ENCODE measurements around the gene MATN3. TPM values are rescaled to one million over a fixed set of nuclear protein-coding genes. Genes with fewer than 3 reads are reported as not detected.

Gene MATN3
- total RNA-seq, 1 experiment from 2014 or later = 1.0 TPM

- Histone ChIP-seq H3F3A (ENCODE audit: insufficient read depth, low read depth) (peaks cover 19% of the 10 kb centered on the region), H2AFZ (peak within 1 kb of the TSS; percentile 89), H3K9me2 (ENCODE audit: insufficient read depth) (no peaks in the 10 kb centered on the region), H3K27me3 (ENCODE audit: insufficient read depth, low read depth) (no peaks in the 10 kb centered on the region), H3K79me2 (ENCODE audit: low read depth) (peaks cover 45% of the 10 kb centered on the region), H3K4me2 (peak within 1 kb of the TSS; percentile 98), H3K9me3 (ENCODE audit: insufficient read depth, low read depth) (no peaks in the 10 kb centered on the region), H4K20me1 (ENCODE audit: insufficient read depth) (peaks cover 22% of the 10 kb centered on the region), H3K4me3 (peak within 1 kb of the TSS; percentile 85), H3K36me3 (ENCODE audit: low read depth) (no peaks in the 10 kb centered on the region), H3K27ac (peak within 1 kb of the TSS; percentile 94), H3K4me1 (replicated peaks; ENCODE audit: insufficient read depth) (peaks cover 36% of the 10 kb centered on the region)
- no TSS peak for BruUV-seq (replicated peaks)
- CTCF ChIA-PET = interaction anchor here (0.5 to 0.6 kb wide), 2 partner anchors 50 to 96 kb away, joined by 3 read pairs; no protein-coding TSS in a partner anchor
- TF ChIP-seq CTCF (conservative IDR thresholded peaks at IDR 0.05) (no peak), EZH2 (IDR thresholded peaks at IDR 0.05; ENCODE audit: low read depth) (no peak)
- POLR2A ChIA-PET (ENCODE audit: unreplicated experiment) = interaction anchor here (0.5 to 1.0 kb wide), 11 partner anchors 15 to 1008 kb away, joined by 3 to 19 read pairs (median 4); partner anchors contain the start of gene RHOB
- DNase-seq = peak; percentile 96 to 100
- intact Hi-C loops (cut with micrococcal nuclease; ENCODE audit: unreplicated experiment) = loop anchor here (1.0 to 5.0 kb wide), 2 partner anchors 15 to 181 kb away; no protein-coding TSS in a partner anchor
Measured at GRCh38 chr2:20051532-20052228, 39.2 kb upstream of the MATN3 start, which contains the start of gene LAPTM4A. Gene LAPTM4A (minus strand): TSS chr2:20051628. CDS start chr2:20051520, 108 bp downstream.

DNA sequence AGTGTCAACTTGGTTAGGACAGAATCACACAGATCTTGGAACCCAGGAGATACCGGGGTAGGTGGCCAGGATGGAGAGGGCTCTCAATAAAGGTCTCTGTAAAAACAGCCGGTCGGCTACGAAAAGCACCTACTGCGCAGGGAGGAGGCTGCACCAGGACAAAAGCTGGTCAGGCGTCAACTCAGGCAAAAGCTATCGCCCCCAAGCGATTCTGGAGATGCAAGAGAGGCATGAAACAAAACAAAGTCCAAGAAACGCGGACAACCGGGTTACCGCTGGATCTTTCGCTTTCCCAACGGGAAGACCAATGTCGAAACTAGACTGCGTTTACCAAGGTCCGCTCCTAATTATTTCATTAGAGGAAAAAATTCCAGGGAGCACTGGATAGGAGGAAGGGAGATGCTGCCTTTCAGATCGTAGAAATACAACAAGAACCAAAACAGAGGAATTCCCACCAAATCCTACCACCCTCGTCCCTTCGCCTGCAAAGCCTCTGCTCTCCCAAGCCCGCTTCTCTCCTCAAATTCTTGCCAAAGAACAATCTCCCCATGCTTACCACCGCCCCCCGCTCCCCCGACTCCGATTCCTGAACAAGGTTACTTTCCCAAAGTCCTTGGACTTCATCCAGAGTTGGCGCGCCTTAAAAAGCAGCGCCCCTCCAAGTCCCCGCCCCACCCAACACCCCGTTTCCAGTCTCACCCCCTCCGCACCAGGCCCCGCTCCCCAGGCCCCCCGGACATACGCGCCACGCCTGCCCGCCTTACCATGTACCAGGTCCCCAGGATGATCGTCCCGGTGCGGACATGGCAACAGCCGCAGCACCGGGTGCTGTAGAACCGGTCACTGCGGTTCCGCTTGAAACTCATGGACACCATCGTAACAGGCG lies 38.4 kb upstream of the MATN3 start:
- peak; percentile 35 to 60 for DNase-seq
- Histone ChIP-seq H3K9me2 (ENCODE audit: insufficient read depth) (no peaks in the 10 kb centered on the region), H3K27ac (peak overlapping the region; percentile 94), H3K79me2 (ENCODE audit: low read depth) (peaks cover 51% of the 10 kb centered on the region), H3K4me2 (peak overlapping the region; percentile 98), H3K36me3 (ENCODE audit: low read depth) (no peaks in the 10 kb centered on the region), H3F3A (ENCODE audit: insufficient read depth, low read depth) (peaks cover 19% of the 10 kb centered on the region), H3K9me3 (ENCODE audit: insufficient read depth, low read depth) (no peaks in the 10 kb centered on the region), H3K4me1 (replicated peaks; ENCODE audit: insufficient read depth) (peaks cover 36% of the 10 kb centered on the region), H2AFZ (peak overlapping the region; percentile 89), H4K20me1 (ENCODE audit: insufficient read depth) (peaks cover 27% of the 10 kb centered on the region), H3K4me3 (peak overlapping the region; percentile 85), H3K27me3 (ENCODE audit: insufficient read depth, low read depth) (no peaks in the 10 kb centered on the region)
- BruUV-seq (replicated peaks) = no TSS peak
- CTCF ChIA-PET = interaction anchor here (0.5 kb wide), 1 partner anchor 1599 kb away, joined by 3 read pairs; no protein-coding TSS in a partner anchor
- TF ChIP-seq EZH2 (IDR thresholded peaks at IDR 0.05; ENCODE audit: low read depth) (no peak), CTCF (conservative IDR thresholded peaks at IDR 0.05) (no peak)
- intact Hi-C loops (cut with micrococcal nuclease; ENCODE audit: unreplicated experiment) = loop anchor here (1.0 to 5.0 kb wide), 2 partner anchors 42 to 181 kb away; no protein-coding TSS in a partner anchor
- POLR2A ChIA-PET (ENCODE audit: unreplicated experiment) = interaction anchor here (0.6 kb wide), 2 partner anchors 59 to 396 kb away, joined by 3 to 4 read pairs; partner anchors contain the start of gene RHOB

DNA sequence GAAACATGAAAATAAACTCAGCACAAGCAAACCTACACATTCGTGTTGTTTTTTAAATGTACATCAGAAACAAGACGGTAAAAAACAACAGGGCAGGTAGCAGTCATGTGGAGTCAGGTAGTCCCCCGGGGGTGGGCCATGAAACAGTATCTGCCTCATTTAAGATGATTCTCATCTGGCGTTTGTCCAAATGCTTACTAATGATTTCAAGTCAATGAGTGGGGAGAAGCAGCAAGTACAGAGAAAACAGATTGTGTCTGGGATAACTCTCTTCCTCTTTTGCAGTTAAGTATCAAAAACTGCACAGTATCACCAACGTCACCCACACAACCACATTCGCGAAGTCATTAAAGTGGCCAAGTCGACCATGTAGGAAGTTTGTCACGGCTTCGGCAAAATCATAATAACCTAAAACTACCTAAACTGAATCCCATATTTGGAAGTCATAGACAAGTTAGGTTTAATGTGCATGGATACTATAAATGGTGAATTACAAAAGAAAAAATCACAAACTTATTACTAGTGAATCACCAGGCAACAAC lies 37.7 kb upstream of the MATN3 start:
- ChIA-PET CTCF (interaction anchor here (0.5 kb wide), 1 partner anchor 1599 kb away, joined by 3 read pairs; no protein-coding TSS in a partner anchor), POLR2A (ENCODE audit: unreplicated experiment) (no interaction called here)
- Histone ChIP-seq H3K27me3 (ENCODE audit: insufficient read depth, low read depth) (no peaks in the 10 kb centered on the region), H3K4me2 (peak overlapping the region; percentile 98), H2AFZ (peak overlapping the region; percentile 89; the same call in 1 of the 2 replicates), H3K4me1 (replicated peaks; ENCODE audit: insufficient read depth) (peaks cover 36% of the 10 kb centered on the region), H3K4me3 (peak overlapping the region; percentile 85), H3F3A (ENCODE audit: insufficient read depth, low read depth) (peaks cover 19% of the 10 kb centered on the region), H3K79me2 (ENCODE audit: low read depth) (peaks cover 59% of the 10 kb centered on the region), H3K9me2 (ENCODE audit: insufficient read depth) (no peaks in the 10 kb centered on the region), H3K27ac (peak overlapping the region; percentile 94), H4K20me1 (ENCODE audit: insufficient read depth) (peaks cover 33% of the 10 kb centered on the region), H3K36me3 (ENCODE audit: low read depth) (0 out of 2 replicates have a peak, but pooled peaks cover 2% of the 10 kb centered on the region), H3K9me3 (ENCODE audit: insufficient read depth, low read depth) (no peaks in the 10 kb centered on the region)
- DNase-seq = peak; percentile 15 to 49
- intact Hi-C loops (cut with micrococcal nuclease; ENCODE audit: unreplicated experiment) = loop anchor here (1.0 to 5.0 kb wide), 2 partner anchors 43 to 182 kb away; no protein-coding TSS in a partner anchor
- no TSS peak for BruUV-seq (replicated peaks)
- TF ChIP-seq EZH2 (IDR thresholded peaks at IDR 0.05; ENCODE audit: low read depth) (no peak), CTCF (conservative IDR thresholded peaks at IDR 0.05) (no peak)
